Smooth muscle cell (in vitro differentiated cells): ENCODE results near the gene TRMT44. TPM values are rescaled to one million over a fixed set of nuclear protein-coding genes. Genes with fewer than 3 reads are reported as not detected.

Source experiments
- DNase-seq: peaks from one replicate; lab custom pipeline; 2025; ENCODE audit not compliant: unreplicated experiment; lab: John Stamatoyannopoulos, UW
- H2AFZ ChIP-seq: fragments of 200-600 bp; sonication (generic); 2 replicates; pipeline ENCODE4 v1.6.0; 2016; ENCODE audit warnings: antibody characterized with exemption, low read depth, mild to moderate bottlenecking
- H3F3A ChIP-seq: fragments of 200-600 bp; sonication (generic); 2 replicates; pipeline ENCODE4 v1.6.0; 2017; ENCODE audit warnings: antibody characterized with exemption, low read depth
- H3K27ac ChIP-seq: fragments of 200-600 bp; sonication (generic); 2 replicates; pipeline ENCODE4 v1.5.1; 2016; ENCODE audit warnings: low read depth, mild to moderate bottlenecking
- H3K27me3 ChIP-seq: fragments of 200-600 bp; sonication (generic); 2 replicates; pipeline ENCODE4 v1.6.1; 2016; ENCODE audit warnings: low read depth, mild to moderate bottlenecking
- H3K36me3 ChIP-seq: fragments of 200-600 bp; sonication (generic); 2 replicates; pipeline ENCODE4 v1.5.1; 2016; ENCODE audit warnings: low read depth
- H3K4me1 ChIP-seq: fragments of 200-600 bp; sonication (generic); 2 replicates; pipeline ENCODE4 v1.5.1; 2016; ENCODE audit warnings: low read depth
- H3K4me2 ChIP-seq: fragments of 200-600 bp; sonication (generic); 2 replicates; pipeline ENCODE4 v1.6.0; 2016; ENCODE audit warnings: mild to moderate bottlenecking
- H3K4me3 ChIP-seq: fragments of 200-600 bp; sonication (generic); 2 replicates; pipeline ENCODE4 v1.5.1; 2016; ENCODE audit warnings: mild to moderate bottlenecking
- H3K79me2 ChIP-seq: fragments of 200-600 bp; sonication (generic); 2 replicates; pipeline ENCODE4 v1.6.0; 2016; ENCODE audit warnings: low read depth, mild to moderate bottlenecking
- H3K9ac ChIP-seq: fragments of 200-600 bp; sonication (generic); 2 replicates; pipeline ENCODE4 v1.6.0; 2016; ENCODE audit warnings: low read depth
- H3K9me3 ChIP-seq: fragments of 200-600 bp; sonication (generic); replicated peaks from 2 replicates; pipeline ENCODE4 v1.5.1; 2016; ENCODE audit warnings: low read depth
- H4K20me1 ChIP-seq: fragments of 200-600 bp; sonication (generic); 2 replicates; pipeline ENCODE4 v1.6.0; 2016; ENCODE audit warnings: low read depth
- CTCF ChIP-seq: fragments of 200-600 bp; sonication (generic); IDR thresholded peaks from 2 replicates; pipeline ENCODE4 v1.5.1; 2017; ENCODE audit warnings: borderline replicate concordance, mild to moderate bottlenecking, antibody characterized with exemption; ENCODE audit not compliant: insufficient read depth, poor library complexity, severe bottlenecking
- WGBS: methylation state at CpG from one replicate; pipeline ENCODE4 v1.1.7; 2016; ENCODE audit warnings: low lambda C conversion rate; 5-methylcytosine and 5-hydroxymethylcytosine counted together
- polyA plus RNA-seq: library from polyadenylated mRNA; unstranded; fragments of >200 nt; fragmentation: Nextera tagmentation; extraction: Ambion mirVana; gene quantifications from 2 replicates; pipeline ENCODE4 v1.2.1, GENCODE V29; 2016
- total RNA-seq: library from RNA; depleted of rRNA; stranded (reverse); fragments of >200 nt; gene quantifications from 2 replicates; pipeline ENCODE4 v1.2.3, GENCODE V29; 2014

TRMT44 gene
- total and polyA plus RNA-seq, 2 experiments from 2014 or later = 5.0 to 18.7 TPM

- Histone ChIP-seq H3K9ac (no peak overlapping the region), H3K27me3 (no peaks in the 10 kb centered on the region), H3K79me2 (no peaks in the 10 kb centered on the region), H3F3A (no peaks in the 10 kb centered on the region), H3K4me3 (no peak overlapping the region), H2AFZ (no peak overlapping the region), H3K4me2 (no peak overlapping the region), H3K36me3 (no peaks in the 10 kb centered on the region), H3K4me1 (no peaks in the 10 kb centered on the region), H3K27ac (no peak overlapping the region), H4K20me1 (no peaks in the 10 kb centered on the region), H3K9me3 (no peaks in the 10 kb centered on the region)
- TF ChIP-seq CTCF = no peak
- 89% methylated on average over 8 of the region's 8 CpGs for WGBS
- DNase-seq = no peak
These were observed 19.4 kb downstream of the TRMT44 start for GRCh38 chr4:8459867-8460445.

- Histone ChIP-seq H3K27me3 (no peaks in the 10 kb centered on the region), H4K20me1 (no peaks in the 10 kb centered on the region), H3K4me1 (no peaks in the 10 kb centered on the region), H3K27ac (no peak overlapping the region), H3K79me2 (no peaks in the 10 kb centered on the region), H2AFZ (no peak overlapping the region), H3K4me3 (no peak overlapping the region), H3K9ac (no peak overlapping the region), H3K36me3 (no peaks in the 10 kb centered on the region), H3K4me2 (no peak overlapping the region), H3K9me3 (no peaks in the 10 kb centered on the region), H3F3A (no peaks in the 10 kb centered on the region)
- no peak for DNase-seq
- 82% methylated on average over 6 of the region's 6 CpGs for WGBS
- TF ChIP-seq CTCF = no peak
These were observed 20.5 kb downstream of the TRMT44 start for GRCh38 chr4:8461086-8461485.

- Histone ChIP-seq H3K27me3 (no peaks in the 10 kb centered on the region), H3K4me2 (no peak overlapping the region), H3F3A (no peaks in the 10 kb centered on the region), H3K79me2 (no peaks in the 10 kb centered on the region), H3K9ac (no peak overlapping the region), H3K4me3 (no peak overlapping the region), H2AFZ (no peak overlapping the region), H3K36me3 (no peaks in the 10 kb centered on the region), H3K4me1 (no peaks in the 10 kb centered on the region), H3K27ac (no peak overlapping the region), H4K20me1 (no peaks in the 10 kb centered on the region), H3K9me3 (no peaks in the 10 kb centered on the region)
- no peak for TF ChIP-seq CTCF
- no peak for DNase-seq
- WGBS = 97% methylated on average over 6 of the region's 6 CpGs
These were observed 21.0 kb downstream of the TRMT44 start for GRCh38 chr4:8461616-8462015.

GRCh38 chr4:8463811-8464210, 23.2 kb downstream of the TRMT44 start:
- no peaks in the 10 kb centered on the region for H3K9me3 ChIP-seq
- H3K27me3 ChIP-seq = no peaks in the 10 kb centered on the region
- no peak overlapping the region for H3K9ac ChIP-seq
- no peak for DNase-seq
- H2AFZ ChIP-seq = no peak overlapping the region
- no peaks in the 10 kb centered on the region for H3K36me3 ChIP-seq
- H3K4me3 ChIP-seq = no peak overlapping the region
- TF ChIP-seq CTCF = no peak
- H3K4me2 ChIP-seq = no peak overlapping the region
- H3K79me2 ChIP-seq = no peaks in the 10 kb centered on the region
- H3K27ac ChIP-seq = no peak overlapping the region
- 96% methylated on average over 9 of the region's 9 CpGs for WGBS
- H3F3A ChIP-seq = no peaks in the 10 kb centered on the region
- no peaks in the 10 kb centered on the region for H3K4me1 ChIP-seq
- no peaks in the 10 kb centered on the region for H4K20me1 ChIP-seq
